ENCODE measurements around the gene RALGPS2. TPM values are rescaled to one million over a fixed set of nuclear protein-coding genes. Genes with fewer than 3 reads are reported as not detected.

The RALGPS2 gene
- polyA plus RNA-seq, 3 donors = 2.0 to 4.2 (median 2.3) TPM

DNA sequence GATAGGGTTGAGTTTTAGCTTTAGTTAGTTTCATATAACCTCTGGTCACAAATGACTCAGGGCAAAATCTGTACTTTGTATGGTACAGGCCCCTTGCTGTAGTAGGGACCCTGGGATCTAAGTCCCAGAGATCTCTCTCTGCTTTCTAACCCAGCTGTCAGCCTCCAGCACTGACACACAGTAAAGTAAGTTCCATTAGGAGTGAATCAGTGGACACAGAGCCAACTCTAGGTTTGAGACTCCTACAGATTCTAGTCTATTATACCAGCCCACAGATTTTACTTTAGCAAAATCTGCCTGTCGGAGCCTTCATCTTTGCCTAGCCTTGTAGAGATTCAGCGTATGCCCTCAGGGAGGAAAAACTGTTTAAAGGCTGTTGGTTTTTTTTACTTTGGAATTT is 93.4 kb downstream of the RALGPS2 start:
- no peaks in the 10 kb centered on the region for H3K9me3 ChIP-seq (replicated peaks in 1 of 2; ENCODE audit: control insufficient read depth in 1 of 2, insufficient read depth in 1 of 2, low read length in 2 of 2)
- peaks cover 0 to 1% (median 0%) of the 10 kb centered on the region in 7 donors for H3K9me3 Mint-ChIP-seq
- H3K4me2 ChIP-seq (replicated peaks; ENCODE audit: extremely low read depth, low read length, poor library complexity, severe bottlenecking) = no peak overlapping the region
- no peaks in the 10 kb centered on the region for H3K4me1 Mint-ChIP-seq
- H2AFZ ChIP-seq (ENCODE audit: insufficient read depth, low read depth, low read length, poor library complexity, severe bottlenecking) = no peak overlapping the region
- peaks cover 6 to 14% of the 10 kb centered on the region in 2 donors for H3K36me3 Mint-ChIP-seq
- no peaks in the 10 kb centered on the region for H3K79me2 ChIP-seq (ENCODE audit: insufficient read depth, low read length)
- no peak for DNase-seq
- no peaks in the 10 kb centered on the region for H3K27me3 Mint-ChIP-seq (ENCODE audit: low read depth in 3 of 3)
- no CpG with 5 or more reads among the region's 2 CpGs for WGBS (ENCODE audit: insufficient coverage)
- no peak overlapping the region for H3K27ac Mint-ChIP-seq
- no peaks in the 10 kb centered on the region for H3K27me3 ChIP-seq (ENCODE audit: control insufficient read depth in 2 of 2, insufficient read depth in 2 of 2, low read length in 2 of 2)
- H3K4me3 Mint-ChIP-seq = no peak overlapping the region
- TF ChIP-seq, protein P1, sequence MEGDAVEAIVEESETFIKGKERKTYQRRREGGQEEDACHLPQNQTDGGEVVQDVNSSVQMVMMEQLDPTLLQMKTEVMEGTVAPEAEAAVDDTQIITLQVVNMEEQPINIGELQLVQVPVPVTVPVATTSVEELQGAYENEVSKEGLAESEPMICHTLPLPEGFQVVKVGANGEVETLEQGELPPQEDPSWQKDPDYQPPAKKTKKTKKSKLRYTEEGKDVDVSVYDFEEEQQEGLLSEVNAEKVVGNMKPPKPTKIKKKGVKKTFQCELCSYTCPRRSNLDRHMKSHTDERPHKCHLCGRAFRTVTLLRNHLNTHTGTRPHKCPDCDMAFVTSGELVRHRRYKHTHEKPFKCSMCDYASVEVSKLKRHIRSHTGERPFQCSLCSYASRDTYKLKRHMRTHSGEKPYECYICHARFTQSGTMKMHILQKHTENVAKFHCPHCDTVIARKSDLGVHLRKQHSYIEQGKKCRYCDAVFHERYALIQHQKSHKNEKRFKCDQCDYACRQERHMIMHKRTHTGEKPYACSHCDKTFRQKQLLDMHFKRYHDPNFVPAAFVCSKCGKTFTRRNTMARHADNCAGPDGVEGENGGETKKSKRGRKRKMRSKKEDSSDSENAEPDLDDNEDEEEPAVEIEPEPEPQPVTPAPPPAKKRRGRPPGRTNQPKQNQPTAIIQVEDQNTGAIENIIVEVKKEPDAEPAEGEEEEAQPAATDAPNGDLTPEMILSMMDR (IDR thresholded peaks at IDR 0.05) = no peak
- H3K36me3 ChIP-seq (replicated peaks in 1 of 2; ENCODE audit: control insufficient read depth in 1 of 2, insufficient read depth in 2 of 2, low read length in 2 of 2) = no peaks in the 10 kb centered on the region
- no peak overlapping the region for H3K27ac ChIP-seq (ENCODE audit: low read depth in 1 of 2, low read length in 2 of 2)
- no peaks in the 10 kb centered on the region for H4K20me1 ChIP-seq (ENCODE audit: insufficient read depth, low read length)
- intact Hi-C loops (cut with micrococcal nuclease) = no loop called here
- H3K4me1 ChIP-seq (ENCODE audit: control insufficient read depth in 1 of 2, insufficient read depth in 2 of 2, low read length in 2 of 2) = no peaks in the 10 kb centered on the region
- no peak overlapping the region for H3K9ac ChIP-seq (ENCODE audit: insufficient read depth, low read length, poor library complexity, severe bottlenecking)
- no peak overlapping the region for H3K4me3 ChIP-seq (replicated peaks in 1 of 3; ENCODE audit: low read depth in 2 of 3, low read length in 3 of 3)

DNA sequence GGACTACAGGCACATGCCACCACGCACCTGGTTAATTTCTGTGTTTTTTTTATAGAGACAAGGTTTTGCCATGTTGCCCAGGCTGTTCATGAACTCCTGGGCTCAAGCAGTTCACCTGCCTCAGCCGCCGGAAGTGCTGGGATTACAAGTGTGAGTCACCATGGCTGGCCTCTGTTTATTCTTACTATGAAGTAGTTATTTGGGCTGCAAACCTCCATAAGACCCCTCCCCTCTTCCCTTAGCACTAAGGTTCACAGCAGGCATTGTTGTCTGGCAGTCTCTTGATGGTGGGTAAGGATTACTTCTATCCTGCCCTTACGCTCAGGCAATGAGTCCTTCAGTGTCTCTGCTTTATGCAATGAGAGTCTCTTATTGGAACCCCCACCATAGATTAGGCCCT is 94.1 kb downstream of the RALGPS2 start:
- Histone ChIP-seq H3K9ac (ENCODE audit: insufficient read depth, low read length, poor library complexity, severe bottlenecking) (no peak overlapping the region), H3K27me3 (ENCODE audit: control insufficient read depth in 2 of 2, insufficient read depth in 2 of 2, low read length in 2 of 2) (no peaks in the 10 kb centered on the region), H3K36me3 (replicated peaks in 1 of 2; ENCODE audit: control insufficient read depth in 1 of 2, insufficient read depth in 2 of 2, low read length in 2 of 2) (no peaks in the 10 kb centered on the region), H3K4me1 (ENCODE audit: control insufficient read depth in 1 of 2, insufficient read depth in 2 of 2, low read length in 2 of 2) (no peaks in the 10 kb centered on the region), H3K79me2 (ENCODE audit: insufficient read depth, low read length) (no peaks in the 10 kb centered on the region), H4K20me1 (ENCODE audit: insufficient read depth, low read length) (no peaks in the 10 kb centered on the region), H2AFZ (ENCODE audit: insufficient read depth, low read depth, low read length, poor library complexity, severe bottlenecking) (no peak overlapping the region), H3K9me3 (replicated peaks in 1 of 2; ENCODE audit: control insufficient read depth in 1 of 2, insufficient read depth in 1 of 2, low read length in 2 of 2) (no peaks in the 10 kb centered on the region), H3K4me2 (replicated peaks; ENCODE audit: extremely low read depth, low read length, poor library complexity, severe bottlenecking) (no peak overlapping the region), H3K4me3 (replicated peaks in 1 of 3; ENCODE audit: low read depth in 2 of 3, low read length in 3 of 3) (no peak overlapping the region), H3K27ac (ENCODE audit: low read depth in 1 of 2, low read length in 2 of 2) (no peak overlapping the region)
- Mint-ChIP-seq H3K4me1 (no peaks in the 10 kb centered on the region), H3K27ac (peak overlapping the region in 1 of 7 donors; percentile 65), H3K27me3 (ENCODE audit: low read depth in 3 of 3) (no peaks in the 10 kb centered on the region), H3K4me3 (no peak overlapping the region), H3K9me3 (peaks cover 0 to 6% (median 1%) of the 10 kb centered on the region in 7 donors), H3K36me3 (peaks cover 10 to 17% of the 10 kb centered on the region in 2 donors)
- intact Hi-C loops (cut with micrococcal nuclease) = no loop called here
- TF ChIP-seq, protein P1 (IDR thresholded peaks at IDR 0.05) = no peak
- no CpG with 5 or more reads among the region's 4 CpGs for WGBS (ENCODE audit: insufficient coverage)
- DNase-seq = no peak
